GM19023 (cell line): ENCODE results near the gene COL27A1.

ENCODE experiments used
- ATAC-seq: cut with Tn5 transposase; IDR thresholded peaks from one replicate; pipeline ENCODE4 v1.9.1; 2021; ENCODE audit warnings: mild to moderate bottlenecking, moderate library complexity; ENCODE audit not compliant: unreplicated experiment

The COL27A1 gene

GRCh38 chr9:114238891-114239875 lies 83.8 kb downstream of the COL27A1 start:
- ATAC-seq: no peak

DNA sequence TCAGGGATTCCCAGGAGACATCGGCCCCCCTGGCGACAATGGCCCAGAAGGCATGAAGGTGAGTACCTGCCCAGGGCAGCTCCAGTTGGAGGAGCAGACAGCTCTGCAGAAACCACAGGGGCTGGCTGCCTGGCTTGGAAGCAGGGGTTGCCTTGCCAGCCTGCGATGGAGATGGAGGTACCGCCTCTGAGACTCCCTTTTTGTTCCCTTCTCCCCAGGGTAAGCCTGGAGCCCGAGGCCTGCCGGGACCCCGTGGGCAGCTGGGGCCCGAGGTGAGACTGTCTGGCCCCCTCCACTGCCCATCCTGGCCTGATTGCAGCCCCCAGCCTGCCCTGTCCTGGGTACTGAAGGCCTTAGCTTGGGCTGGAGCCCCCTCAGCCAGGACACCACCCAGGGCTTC lies 84.9 kb downstream of the COL27A1 start:
- no peak for ATAC-seq

DNA sequence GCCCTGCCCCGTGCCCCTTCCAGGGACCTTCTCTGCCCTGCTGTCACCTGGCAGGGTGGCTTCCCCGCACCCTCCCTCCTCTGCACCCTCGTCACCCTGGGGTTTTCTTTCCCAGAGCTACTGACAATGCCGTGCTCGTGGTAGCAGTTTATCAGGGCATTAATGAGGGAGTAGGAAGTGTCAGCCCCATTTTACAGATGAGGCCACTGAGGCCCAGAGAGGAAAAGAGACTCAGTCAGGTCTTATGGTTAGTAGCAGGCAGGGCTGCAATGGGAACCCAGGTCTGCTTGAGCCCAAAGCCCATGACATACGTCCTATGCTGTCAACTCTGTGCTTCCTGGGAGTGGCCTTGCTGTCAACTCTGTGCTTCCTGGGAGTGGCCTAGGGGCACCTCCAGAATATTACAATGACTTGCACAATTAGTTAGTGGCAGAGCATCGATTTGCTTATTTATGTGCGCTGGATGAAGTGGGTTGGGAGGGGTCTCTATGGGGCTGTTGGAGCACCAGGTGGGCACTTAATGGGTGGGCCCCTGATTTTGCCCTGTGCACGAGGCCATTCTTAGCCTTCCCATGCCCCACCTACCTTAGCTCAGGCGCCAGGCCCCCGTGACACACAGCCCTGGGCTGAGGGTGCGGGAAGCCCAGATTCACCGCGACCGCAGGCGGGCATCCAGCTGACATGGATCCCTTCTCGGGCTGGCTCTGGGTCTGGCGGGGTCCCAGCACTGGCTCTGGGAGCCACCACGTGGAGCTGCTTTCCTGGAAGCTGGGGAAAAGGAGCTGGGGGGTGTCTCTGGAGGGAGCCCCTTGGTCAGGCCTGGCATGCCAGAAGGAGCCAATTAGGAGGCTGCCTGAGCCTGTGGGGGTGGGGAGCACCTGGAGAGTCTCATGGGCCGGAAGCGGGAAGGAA lies 85.6 kb downstream of the COL27A1 start:
- ATAC-seq: no peak

GRCh38 chr9:114242837-114243236 lies 87.5 kb downstream of the COL27A1 start:
- no peak for ATAC-seq

DNA sequence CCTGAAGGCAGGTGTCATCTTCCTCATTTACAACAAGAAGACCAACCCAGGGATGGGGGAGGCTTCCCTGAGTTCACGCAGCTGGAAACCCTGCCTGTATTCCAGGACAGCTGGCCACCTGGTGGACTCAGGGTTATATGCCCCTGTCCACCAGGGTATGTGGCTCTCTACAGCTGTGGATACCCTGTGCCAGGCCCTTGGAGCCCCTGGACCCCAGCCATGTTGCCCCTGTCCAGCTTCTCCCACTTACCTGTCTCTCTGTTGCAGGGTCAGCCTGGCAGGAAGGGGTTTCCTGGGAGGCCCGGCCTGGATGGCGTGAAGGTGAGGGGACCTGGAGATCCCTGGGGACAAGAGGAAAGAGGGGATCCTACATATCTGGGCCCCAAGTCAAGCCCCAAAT lies 87.9 kb downstream of the COL27A1 start:
- ATAC-seq: no peak

DNA sequence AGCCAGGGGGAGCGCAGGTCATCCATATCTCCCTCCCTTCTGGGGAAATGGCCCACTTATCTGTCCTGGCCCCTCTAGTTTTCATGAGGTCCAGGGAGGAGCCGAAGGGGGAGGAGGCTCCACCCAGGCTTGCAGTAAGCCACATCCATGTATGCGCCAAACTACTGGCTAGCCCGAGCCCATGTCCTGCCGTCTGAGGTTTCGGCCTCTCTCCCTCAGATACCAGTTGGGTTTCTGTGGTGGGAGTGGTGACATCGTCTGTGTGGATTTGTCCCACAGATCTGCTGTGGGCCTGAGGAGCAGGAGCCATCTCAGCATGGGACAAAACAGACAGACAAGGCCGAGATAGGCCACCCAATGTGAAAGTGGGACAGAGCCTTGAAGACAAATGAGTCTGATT lies 89.2 kb downstream of the COL27A1 start:
- ATAC-seq: no peak

DNA sequence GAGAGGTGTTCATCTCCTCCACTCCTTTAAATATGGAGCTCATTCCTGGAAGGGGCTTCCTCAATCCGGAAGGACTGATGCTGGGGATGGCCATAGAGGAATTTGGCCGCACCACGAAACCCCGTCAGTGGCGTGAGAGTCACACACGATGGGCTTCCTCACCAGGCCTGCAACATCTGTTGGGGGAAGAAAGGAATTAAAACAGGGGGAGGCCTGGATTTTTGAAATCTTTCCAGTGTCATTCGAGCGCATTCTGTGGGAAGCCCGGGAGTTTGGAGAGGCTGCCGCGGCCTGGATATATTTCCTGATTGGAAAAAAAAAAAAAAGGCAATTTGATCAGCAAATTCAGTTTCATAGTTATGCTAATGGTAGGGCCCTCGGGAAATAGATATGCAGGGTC lies 91.2 kb downstream of the COL27A1 start:
- no peak for ATAC-seq

DNA sequence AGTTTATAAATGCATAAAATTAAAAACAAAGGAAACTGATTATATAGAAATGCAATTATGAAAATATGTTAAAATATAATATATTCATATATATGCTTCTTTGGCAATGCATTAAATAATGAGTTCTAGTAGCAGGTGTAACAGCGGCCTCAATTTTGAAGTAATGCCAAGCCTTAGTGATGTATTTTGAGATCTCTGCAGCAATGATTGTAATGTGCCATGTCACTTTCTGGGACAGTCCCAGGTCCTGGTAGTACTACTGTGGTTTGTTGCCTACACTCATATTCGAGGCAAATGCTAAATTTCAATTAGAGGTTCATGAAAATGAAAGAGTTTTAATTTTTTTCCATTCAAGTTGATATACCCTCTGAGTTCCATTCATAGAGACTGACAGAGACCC lies 91.7 kb downstream of the COL27A1 start:
- ATAC-seq: no peak

DNA sequence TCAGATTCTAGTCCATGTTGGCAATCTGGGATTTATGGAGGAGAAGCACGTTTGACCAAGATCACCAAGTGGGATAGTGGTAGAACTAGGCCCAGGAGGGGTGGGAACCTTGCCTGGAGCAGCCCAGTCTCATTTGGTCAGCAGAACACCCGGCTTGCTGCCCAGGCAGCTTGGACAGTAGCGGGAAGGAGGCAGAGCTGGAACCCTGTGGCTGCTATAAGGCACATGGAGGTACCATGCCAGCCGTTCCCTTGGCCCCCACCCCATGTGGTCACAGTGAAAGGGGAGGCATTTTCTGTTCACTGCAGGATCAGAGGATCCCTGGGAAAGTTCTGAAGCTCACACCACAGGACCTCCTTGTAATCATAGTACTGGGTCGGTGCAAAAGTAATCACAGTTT lies 92.2 kb downstream of the COL27A1 start:
- ATAC-seq: no peak

GRCh38 chr9:114248299-114248707 lies 93.0 kb downstream of the COL27A1 start:
- no peak for ATAC-seq

- ATAC-seq: no peak
Measured at GRCh38 chr9:114249424-114250234, 94.3 kb downstream of the COL27A1 start.

DNA sequence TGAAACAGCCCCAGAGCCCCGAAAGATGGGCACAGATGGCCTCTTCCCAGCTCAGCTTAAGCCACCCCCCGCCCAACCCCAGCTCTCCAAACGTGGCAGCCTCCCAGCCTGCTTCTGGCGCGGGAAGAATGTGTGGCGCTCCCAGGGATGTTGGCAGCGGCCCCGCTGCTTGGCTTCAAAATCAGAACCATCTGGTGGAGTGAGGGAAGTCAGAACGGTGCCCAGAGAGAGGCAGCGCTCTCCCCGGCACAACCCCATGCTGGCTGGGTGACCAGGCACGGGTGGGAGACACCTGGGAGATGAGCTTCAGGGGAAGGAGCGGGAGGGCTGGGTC lies 94.9 kb downstream of the COL27A1 start:
- ATAC-seq: no peak

DNA sequence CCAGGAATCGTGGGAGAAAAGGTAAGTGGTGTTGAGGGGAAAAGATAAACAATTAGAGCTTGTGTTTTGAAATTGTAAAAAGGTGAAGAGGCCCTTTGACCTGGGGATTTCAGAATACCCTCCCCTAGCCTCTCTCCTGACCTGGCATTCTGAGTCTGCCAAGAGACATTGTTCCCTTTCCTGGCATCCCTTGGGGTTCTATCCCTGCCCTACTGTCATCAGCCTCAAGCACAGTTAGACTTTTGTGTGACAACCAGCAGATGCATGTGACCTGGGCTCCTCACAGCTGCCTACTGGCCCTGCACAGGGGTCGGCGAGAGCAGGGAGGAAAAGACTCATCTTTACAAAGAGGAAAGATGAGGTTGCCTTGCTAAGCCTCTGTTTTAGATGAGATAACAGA lies 95.3 kb downstream of the COL27A1 start:
- no peak for ATAC-seq

GRCh38 chr9:114252394-114252793 lies 97.1 kb downstream of the COL27A1 start:
- ATAC-seq: no peak

- no peak for ATAC-seq
Measured at GRCh38 chr9:114256827-114257328, 101.5 kb downstream of the COL27A1 start.

GRCh38 chr9:114258218-114258617 lies 102.9 kb downstream of the COL27A1 start:
- ATAC-seq: no peak

- ATAC-seq: no peak
Measured at GRCh38 chr9:114258866-114259797, 103.8 kb downstream of the COL27A1 start.

GRCh38 chr9:114259798-114260523 lies 104.6 kb downstream of the COL27A1 start:
- no peak for ATAC-seq

DNA sequence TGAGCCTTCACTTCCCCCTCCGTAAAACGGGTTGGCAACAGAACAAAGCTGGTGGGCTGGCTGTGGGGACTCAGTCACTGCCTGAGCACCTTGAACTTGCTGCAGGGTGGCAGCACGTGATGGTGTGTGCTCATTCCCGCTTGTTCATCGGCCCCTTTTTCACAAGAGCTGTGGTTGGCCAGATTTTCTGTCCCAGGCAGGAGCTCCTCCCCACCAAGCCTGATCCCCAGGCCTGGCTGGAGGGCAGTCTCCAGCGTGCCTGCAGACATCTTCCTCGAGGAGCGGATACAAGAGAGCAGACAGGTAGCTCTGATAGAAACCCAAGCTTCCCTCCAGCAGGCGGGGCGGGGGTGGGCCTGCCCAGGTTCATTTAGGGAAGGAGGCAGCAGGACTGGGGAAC lies 105.7 kb downstream of the COL27A1 start:
- ATAC-seq: no peak
